Sigmoid colon (tissue), 4 donors: ENCODE data around the gene CDK9.

Source experiments
- CTCF ChIP-seq, 4 experiments: fragments of 450-650 bp in 3 of 4; fragments of 200-600 bp in 1 of 4; IDR thresholded peaks; one replicate each; pipeline ENCODE4 v1.5.1; 2016 to 2019; ENCODE audit warnings: antibody characterized with exemption in 4 of 4, mild to moderate bottlenecking in 3 of 4, moderate library complexity in 2 of 4
- POLR2AphosphoS5 ChIP-seq, 4 donors: sonication (generic); formaldehyde crosslinking; IDR thresholded peaks; one replicate each; pipeline ENCODE4 v1.6.1; 2017; ENCODE audit warnings: antibody characterized with exemption in 4 of 4

- no peak for TF ChIP-seq POLR2AphosphoS5 (IDR thresholded peaks at IDR 0.05)
- no peak for TF ChIP-seq CTCF (IDR thresholded peaks at IDR 0.05)
Observed at GRCh38 chr9:127749090-127749787, 36.6 kb upstream of the CDK9 start.
